GM18870 (cell line): ENCODE results near the gene BICDL1.

ENCODE experiments used
- ATAC-seq: cut with Tn5 transposase; IDR thresholded peaks from one replicate; pipeline ENCODE4 v1.9.1; 2021; ENCODE audit warnings: moderate library complexity; ENCODE audit not compliant: unreplicated experiment

The BICDL1 gene

GRCh38 chr12:120119271-120119973 lies 130.4 kb downstream of the BICDL1 start:
- ATAC-seq, result peak; percentile 45

- ATAC-seq, result no peak
Observed at GRCh38 chr12:120121343-120121742, 132.3 kb downstream of the BICDL1 start.

- peak; percentile 44 for ATAC-seq
Observed at GRCh38 chr12:120121766-120122293, 132.8 kb downstream of the BICDL1 start.

GRCh38 chr12:120125029-120125428 lies 136.0 kb downstream of the BICDL1 start:
- ATAC-seq, result no peak

- ATAC-seq, result no peak
Observed at GRCh38 chr12:120125792-120126634, 137.0 kb downstream of the BICDL1 start.

- ATAC-seq, result no peak
Observed at GRCh38 chr12:120126635-120127005, 137.6 kb downstream of the BICDL1 start.

GRCh38 chr12:120130011-120130410 lies 141.0 kb downstream of the BICDL1 start:
- no peak for ATAC-seq

GRCh38 chr12:120131116-120131515 lies 142.1 kb downstream of the BICDL1 start:
- ATAC-seq, result no peak

- ATAC-seq, result peak; percentile 9
Observed at GRCh38 chr12:120132054-120132836, 143.2 kb downstream of the BICDL1 start.

GRCh38 chr12:120132863-120133385 lies 143.9 kb downstream of the BICDL1 start:
- ATAC-seq, result peak; percentile 89

- ATAC-seq, result no peak
Observed at GRCh38 chr12:120134307-120134980, 145.4 kb downstream of the BICDL1 start.

GRCh38 chr12:120136093-120136770 lies 147.2 kb downstream of the BICDL1 start:
- ATAC-seq, result no peak

- no peak for ATAC-seq
Observed at GRCh38 chr12:120137833-120138232, 148.8 kb downstream of the BICDL1 start.

GRCh38 chr12:120138366-120138765 lies 149.3 kb downstream of the BICDL1 start:
- no peak for ATAC-seq

- ATAC-seq, result no peak
Observed at GRCh38 chr12:120139958-120140357, 150.9 kb downstream of the BICDL1 start.

GRCh38 chr12:120140603-120141002 lies 151.6 kb downstream of the BICDL1 start:
- ATAC-seq, result no peak

- ATAC-seq, result no peak
Observed at GRCh38 chr12:120141336-120141735, 152.3 kb downstream of the BICDL1 start.

- ATAC-seq, result no peak
Observed at GRCh38 chr12:120142231-120142877, 153.3 kb downstream of the BICDL1 start.
